ENCODE data around the gene GPC3. TPM values are rescaled to one million over a fixed set of nuclear protein-coding genes. Genes with fewer than 3 reads are reported as not detected.

The GPC3 gene
- total RNA-seq, 1 experiment from 2014 or later, result 32.4 TPM

- ChIA-PET CTCF (interaction anchor here (0.8 kb wide), 1 partner anchor 13 kb away, joined by 4 read pairs; no protein-coding TSS in a partner anchor), POLR2A (no interaction called here)
- Mint-ChIP-seq H3K4me1 (peaks cover 8% of the 10 kb centered on the region), H3K27ac (no peak overlapping the region), H3K9me3 (no peaks in the 10 kb centered on the region), H3K36me3 (no peaks in the 10 kb centered on the region), H3K27me3 (ENCODE audit: low read depth) (no peaks in the 10 kb centered on the region), H3K4me3 (no peak overlapping the region)
- no peak for TF ChIP-seq ZNF423 (CRISPR knock-in tag; IDR thresholded peaks at IDR 0.05)
- no peak for TF ChIP-seq JAZF1 (CRISPR knock-in tag; IDR thresholded peaks at IDR 0.05)
- TF ChIP-seq ZNF532 (CRISPR knock-in tag; IDR thresholded peaks at IDR 0.05; ENCODE audit: borderline replicate concordance), result no peak
- TF ChIP-seq NFATC4 (CRISPR knock-in tag; IDR thresholded peaks at IDR 0.05), result no peak
- TF ChIP-seq ZNF396 (CRISPR knock-in tag; IDR thresholded peaks at IDR 0.05; ENCODE audit: borderline replicate concordance), result no peak
- TF ChIP-seq NR2C2 (CRISPR knock-in tag; IDR thresholded peaks at IDR 0.05), result no peak
- no peak for TF ChIP-seq GRHL2 (CRISPR knock-in tag; IDR thresholded peaks at IDR 0.05; ENCODE audit: insufficient replicate concordance, severe bottlenecking)
- no peak for DNase-seq (ENCODE audit: low spot score)
- no peak for ATAC-seq
Observed at GRCh38 chrX:134013524-134013923, 28.1 kb upstream of the GPC3 start.

- ChIA-PET CTCF (interaction anchor here (0.8 kb wide), 1 partner anchor 13 kb away, joined by 4 read pairs; no protein-coding TSS in a partner anchor), POLR2A (no interaction called here)
- TF ChIP-seq JUN (CRISPR knock-in tag; IDR thresholded peaks at IDR 0.05), result no peak
- no peak for TF ChIP-seq USF2 (CRISPR knock-in tag; IDR thresholded peaks at IDR 0.05)
- no peak for TF ChIP-seq IRF2 (CRISPR knock-in tag; IDR thresholded peaks at IDR 0.05; ENCODE audit: borderline replicate concordance, low read depth)
- no peak for TF ChIP-seq RORB (CRISPR knock-in tag; IDR thresholded peaks at IDR 0.05)
- DNase-seq (ENCODE audit: low spot score), result no peak
- H3K36me3 Mint-ChIP-seq, result no peaks in the 10 kb centered on the region
- no peak overlapping the region for H3K4me3 Mint-ChIP-seq
- no peak for ATAC-seq
- no peak overlapping the region for H3K27ac Mint-ChIP-seq
- H3K27me3 Mint-ChIP-seq (ENCODE audit: low read depth), result no peaks in the 10 kb centered on the region
- H3K9me3 Mint-ChIP-seq, result no peaks in the 10 kb centered on the region
- peaks cover 9% of the 10 kb centered on the region for H3K4me1 Mint-ChIP-seq
Observed at GRCh38 chrX:134013092-134013497, 27.7 kb upstream of the GPC3 start.

GRCh38 chrX:134010690-134011089 is 25.3 kb upstream of the GPC3 start:
- DNase-seq (ENCODE audit: low spot score) (no peak), ATAC-seq (no peak)
- Mint-ChIP-seq H3K4me3 (no peak overlapping the region), H3K9me3 (no peaks in the 10 kb centered on the region), H3K36me3 (no peaks in the 10 kb centered on the region), H3K4me1 (peaks cover 13% of the 10 kb centered on the region), H3K27ac (no peak overlapping the region), H3K27me3 (ENCODE audit: low read depth) (no peaks in the 10 kb centered on the region)
- TF ChIP-seq OVOL2 (CRISPR knock-in tag; IDR thresholded peaks at IDR 0.05; ENCODE audit: borderline replicate concordance) (no peak), NR2C2 (CRISPR knock-in tag; IDR thresholded peaks at IDR 0.05) (no peak), E2F4 (CRISPR knock-in tag; IDR thresholded peaks at IDR 0.05; ENCODE audit: borderline replicate concordance, low read depth) (no peak), ELF4 (CRISPR knock-in tag; IDR thresholded peaks at IDR 0.05; ENCODE audit: low read depth) (no peak), ZNF425 (CRISPR knock-in tag; conservative IDR thresholded peaks at IDR 0.05) (no peak), ATF2 (CRISPR knock-in tag; IDR thresholded peaks at IDR 0.05; ENCODE audit: borderline replicate concordance, low read depth) (no peak)
- CTCF ChIA-PET, result no interaction called here
- POLR2A ChIA-PET, result no interaction called here
